Mesenteric fat pad (tissue), 1 donor: ENCODE measurements around the gene SLC10A3. TPM values are rescaled to one million over a fixed set of nuclear protein-coding genes. Genes with fewer than 3 reads are reported as not detected.

Source experiments
- DNase-seq: peaks from one replicate; pipeline ENCODE4 v3.0.0-alpha.2; 2020; ENCODE audit warnings: low spot score
- microRNA-seq: library from miRNA; unstranded; fragments of <30 nt; microRNA quantifications from one replicate; pipeline ENCODE4 v1.2.0, GENCODE V29; 2020; ENCODE audit warnings: borderline number of aligned reads
- total RNA-seq: library from RNA; stranded (reverse); fragmentation: NEBNext Ultra II Directional; extraction: Animal tissue kit (Norgen Biotek cat#: 25700); gene quantifications from one replicate; pipeline ENCODE4 v1.2.1, GENCODE V29; 2021
- donor health status: DM: yes; HTN: yes; CAD: no.

SLC10A3 gene
- total RNA-seq, 1 donor from 2014 or later = 30.4 TPM

- no peak for DNase-seq
Observed at GRCh38 chrX:154441564-154441963, 48.9 kb downstream of the SLC10A3 start.

- DNase-seq = no peak
Observed at GRCh38 chrX:154440623-154441357, 49.6 kb downstream of the SLC10A3 start.

GRCh38 chrX:154439841-154440240, 50.6 kb downstream of the SLC10A3 start:
- DNase-seq = no peak

GRCh38 chrX:154437971-154438893, 52.2 kb downstream of the SLC10A3 start:
- DNase-seq = no peak

Small RNAs within 50 kb of the gene (microRNA-seq; reads per million reads assigned to microRNA genes)
- gene MIR6858 = not detected

Other genes with a start within 250 kb of the SLC10A3 start
- gene OPN1MW3, start 233.0 kb downstream of the SLC10A3 start, total RNA-seq = not detected
- not detected for gene TEX28, start 195.5 kb downstream of the SLC10A3 start, total RNA-seq
- 0.80 TPM for gene TKTL1, start 194.8 kb downstream of the SLC10A3 start, total RNA-seq
- gene FLNA, start 116.0 kb downstream of the SLC10A3 start, total RNA-seq = 1,133 TPM
- gene EMD, start 111.3 kb downstream of the SLC10A3 start, total RNA-seq = 57.4 TPM
- 2,424 TPM for gene RPL10, start 92.3 kb downstream of the SLC10A3 start, total RNA-seq
- gene DNASE1L1, start 81.4 kb downstream of the SLC10A3 start, total RNA-seq = 18.9 TPM
- gene TAFAZZIN, start 79.1 kb downstream of the SLC10A3 start, total RNA-seq = 32.4 TPM
- 72.5 TPM for gene ATP6AP1, start 62.0 kb downstream of the SLC10A3 start, total RNA-seq
- 82.6 TPM for gene GDI1, start 53.5 kb downstream of the SLC10A3 start, total RNA-seq
- gene FAM50A, start 46.5 kb downstream of the SLC10A3 start, total RNA-seq = 88.3 TPM
- 57.2 TPM for gene PLXNA3, start 32.3 kb downstream of the SLC10A3 start, total RNA-seq
- gene LAGE3, start 11.3 kb downstream of the SLC10A3 start, total RNA-seq = 13.6 TPM
- gene UBL4A, start 4.0 kb downstream of the SLC10A3 start, total RNA-seq = 29.1 TPM
- 36.5 TPM for gene FAM3A, start 25.6 kb upstream of the SLC10A3 start, total RNA-seq
- 110 TPM for gene G6PD, start 56.2 kb upstream of the SLC10A3 start, total RNA-seq
- 29.8 TPM for gene IKBKG, start 57.0 kb upstream of the SLC10A3 start, total RNA-seq
- not detected for gene CTAG1A, start 94.5 kb upstream of the SLC10A3 start, total RNA-seq
- gene CTAG1B, start 128.7 kb upstream of the SLC10A3 start, total RNA-seq = not detected
- gene CTAG2, start 162.9 kb upstream of the SLC10A3 start, total RNA-seq = not detected